ENCODE results near the gene SERAC1.
"Not testable (repeated sequence)": the region's sequence is repeated elsewhere in the genome, so short reads cannot be mapped to it uniquely, and the experiment has no call there.

The SERAC1 gene

GRCh38 chr6:158175111-158175510 is 7.0 kb upstream of the SERAC1 start:
- Histone ChIP-seq H3K36me3 (no peaks in the 10 kb centered on the region), H3K4me1 (ENCODE audit: control insufficient read depth in 1 of 2, insufficient read depth in 1 of 2, low read depth in 1 of 2, low read length in 1 of 2) (no peaks in the 10 kb centered on the region), H3K9me3 (no peaks in the 10 kb centered on the region), H3K4me3 (ENCODE audit: low read depth in 1 of 2, low read length in 1 of 2) (no peak overlapping the region), H3K27ac (no peak overlapping the region), H3K27me3 (no peaks in the 10 kb centered on the region)
- TF ChIP-seq, protein P1, sequence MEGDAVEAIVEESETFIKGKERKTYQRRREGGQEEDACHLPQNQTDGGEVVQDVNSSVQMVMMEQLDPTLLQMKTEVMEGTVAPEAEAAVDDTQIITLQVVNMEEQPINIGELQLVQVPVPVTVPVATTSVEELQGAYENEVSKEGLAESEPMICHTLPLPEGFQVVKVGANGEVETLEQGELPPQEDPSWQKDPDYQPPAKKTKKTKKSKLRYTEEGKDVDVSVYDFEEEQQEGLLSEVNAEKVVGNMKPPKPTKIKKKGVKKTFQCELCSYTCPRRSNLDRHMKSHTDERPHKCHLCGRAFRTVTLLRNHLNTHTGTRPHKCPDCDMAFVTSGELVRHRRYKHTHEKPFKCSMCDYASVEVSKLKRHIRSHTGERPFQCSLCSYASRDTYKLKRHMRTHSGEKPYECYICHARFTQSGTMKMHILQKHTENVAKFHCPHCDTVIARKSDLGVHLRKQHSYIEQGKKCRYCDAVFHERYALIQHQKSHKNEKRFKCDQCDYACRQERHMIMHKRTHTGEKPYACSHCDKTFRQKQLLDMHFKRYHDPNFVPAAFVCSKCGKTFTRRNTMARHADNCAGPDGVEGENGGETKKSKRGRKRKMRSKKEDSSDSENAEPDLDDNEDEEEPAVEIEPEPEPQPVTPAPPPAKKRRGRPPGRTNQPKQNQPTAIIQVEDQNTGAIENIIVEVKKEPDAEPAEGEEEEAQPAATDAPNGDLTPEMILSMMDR (IDR thresholded peaks at IDR 0.05) = no peak

- Histone ChIP-seq H3K4me1 (ENCODE audit: control insufficient read depth in 1 of 2, insufficient read depth in 1 of 2, low read depth in 1 of 2, low read length in 1 of 2) (no peaks in the 10 kb centered on the region), H3K36me3 (no peaks in the 10 kb centered on the region), H3K4me3 (ENCODE audit: low read depth in 1 of 2, low read length in 1 of 2) (no peak overlapping the region), H3K27ac (no peak overlapping the region), H3K9me3 (no peaks in the 10 kb centered on the region), H3K27me3 (no peaks in the 10 kb centered on the region)
- TF ChIP-seq, protein P1 (IDR thresholded peaks at IDR 0.05) = no peak
These were observed 6.5 kb upstream of the SERAC1 start for GRCh38 chr6:158174514-158174913.

DNA sequence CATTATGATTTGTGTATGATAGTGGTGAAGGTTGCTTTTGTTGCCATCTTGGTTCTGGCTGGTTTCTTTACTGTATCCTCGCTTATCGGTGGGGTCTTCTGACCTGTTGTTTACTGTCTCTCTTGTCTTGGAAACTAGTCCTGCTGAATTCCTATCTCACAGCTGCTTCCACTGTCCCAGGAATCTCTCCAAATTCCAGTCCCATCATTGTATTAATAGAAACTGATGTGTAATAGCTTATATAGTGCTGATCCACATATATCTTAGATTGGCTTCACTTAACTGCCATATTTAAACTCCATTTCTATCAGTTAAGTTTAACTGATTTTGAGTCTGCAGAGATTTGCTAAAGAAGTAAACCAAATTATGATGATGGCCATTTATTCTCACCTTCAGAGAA is 6.0 kb upstream of the SERAC1 start:
- peaks cover under 1% of the 10 kb centered on the region in 2 experiments for H3K4me1 ChIP-seq (ENCODE audit: control insufficient read depth in 1 of 2, insufficient read depth in 1 of 2, low read depth in 1 of 2, low read length in 1 of 2)
- TF ChIP-seq, protein P1 (IDR thresholded peaks at IDR 0.05) = no peak
- no peaks in the 10 kb centered on the region for H3K27me3 ChIP-seq
- no peak overlapping the region for H3K4me3 ChIP-seq (ENCODE audit: low read depth in 1 of 2, low read length in 1 of 2)
- no peaks in the 10 kb centered on the region for H3K36me3 ChIP-seq
- H3K9me3 ChIP-seq = no peaks in the 10 kb centered on the region
- no peak overlapping the region for H3K27ac ChIP-seq

DNA sequence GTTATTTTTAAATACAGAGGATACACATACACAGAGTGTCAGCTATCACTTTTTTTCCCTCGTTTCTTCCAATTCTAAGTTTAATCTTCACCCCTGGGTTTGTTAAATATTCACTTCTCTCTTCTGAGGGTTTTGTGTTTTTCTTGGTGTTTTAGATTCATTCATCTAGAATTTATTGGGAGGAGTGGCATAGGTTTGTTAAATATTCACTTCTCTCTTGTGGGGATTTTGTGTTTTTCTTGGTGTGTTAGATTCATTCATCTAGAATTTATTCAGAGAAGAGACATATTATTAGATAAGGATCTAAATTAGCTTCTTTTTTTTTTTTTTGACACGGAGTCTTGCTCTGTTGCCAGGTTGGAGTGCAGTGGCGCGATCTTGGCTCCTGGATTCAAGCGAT is 3.9 kb upstream of the SERAC1 start:
- H3K9me3 ChIP-seq = no peaks in the 10 kb centered on the region
- TF ChIP-seq, protein P1 (IDR thresholded peaks at IDR 0.05) = no peak
- H3K36me3 ChIP-seq = no peaks in the 10 kb centered on the region
- no peaks in the 10 kb centered on the region for H3K27me3 ChIP-seq
- peaks cover 9 to 13% of the 10 kb centered on the region in 2 experiments for H3K4me1 ChIP-seq (ENCODE audit: control insufficient read depth in 1 of 2, insufficient read depth in 1 of 2, low read depth in 1 of 2, low read length in 1 of 2)
- no peak overlapping the region for H3K4me3 ChIP-seq (ENCODE audit: low read depth in 1 of 2, low read length in 1 of 2)
- H3K27ac ChIP-seq = no peak overlapping the region

- TF ChIP-seq, protein P1 (IDR thresholded peaks at IDR 0.05) = no peak
- Histone ChIP-seq H3K4me3 (ENCODE audit: low read depth in 1 of 2, low read length in 1 of 2) (no peak overlapping the region), H3K36me3 (no peaks in the 10 kb centered on the region), H3K4me1 (ENCODE audit: control insufficient read depth in 1 of 2, insufficient read depth in 1 of 2, low read depth in 1 of 2, low read length in 1 of 2) (peaks cover 11 to 16% of the 10 kb centered on the region in 2 experiments), H3K27ac (no peak overlapping the region), H3K9me3 (no peaks in the 10 kb centered on the region), H3K27me3 (no peaks in the 10 kb centered on the region)
These were observed 2.6 kb upstream of the SERAC1 start for GRCh38 chr6:158170656-158171081.

- H3K36me3 ChIP-seq; H3K27me3 ChIP-seq; H3K4me3 ChIP-seq (ENCODE audit: low read depth in 1 of 2, low read length in 1 of 2); H3K27ac ChIP-seq; H3K9me3 ChIP-seq: not testable (repeated sequence)
- peaks cover 11 to 16% of the 10 kb centered on the region in 2 experiments for H3K4me1 ChIP-seq (ENCODE audit: control insufficient read depth in 1 of 2, insufficient read depth in 1 of 2, low read depth in 1 of 2, low read length in 1 of 2)
These were observed 1.6 kb upstream of the SERAC1 start for GRCh38 chr6:158169634-158170033.

Data from neutrophil (primary cell).